Upper lobe of right lung (tissue), 1 donor: ENCODE results near the gene LIPT2. TPM values are rescaled to one million over a fixed set of nuclear protein-coding genes. Genes with fewer than 3 reads are reported as not detected.
"Not testable (repeated sequence)": the region's sequence is repeated elsewhere in the genome, so short reads cannot be mapped to it uniquely, and the experiment has no call there.

ENCODE experiments used
- ATAC-seq: fragments of 200-7000 bp; cut with Tn5 transposase; one replicate; pipeline ENCODE4 v1.9.1; 2020; ENCODE audit warnings: mild to moderate bottlenecking, moderate library complexity
- DNase-seq: peaks from one replicate; pipeline ENCODE4 v3.0.0-alpha.2; 2020
- H3K27ac ChIP-seq: fragments of 200-600 bp; one replicate; pipeline ENCODE4 v1.8.0; 2022
- H3K27me3 ChIP-seq: fragments of 200-600 bp; one replicate; pipeline ENCODE4 v1.8.0; 2022; ENCODE audit warnings: mild to moderate bottlenecking
- H3K36me3 ChIP-seq: fragments of 200-600 bp; one replicate; pipeline ENCODE4 v1.8.0; 2022
- H3K4me1 ChIP-seq: fragments of 200-600 bp; one replicate; pipeline ENCODE4 v1.8.0; 2022
- H3K4me3 ChIP-seq: fragments of 200-600 bp; one replicate; pipeline ENCODE4 v1.8.0; 2022; ENCODE audit warnings: mild to moderate bottlenecking
- H3K9me3 ChIP-seq: fragments of 200-600 bp; one replicate; pipeline ENCODE4 v1.8.0; 2022
- intact Hi-C: fragments of 100-400 bp; cut with DNase I; formaldehyde crosslinking; loops from one replicate; pipeline ENCODE4 v1.11.0; 2022
- long read RNA-seq: library from polyadenylated mRNA; unstranded; transcript quantifications from one replicate; pipeline ENCODE4 v2.0.0, GENCODE V29; 2021
- total RNA-seq: library from RNA; stranded (reverse); fragmentation: NEBNext Ultra II Directional; extraction: Animal tissue kit (Norgen Biotek cat#: 25700); gene quantifications from one replicate; pipeline ENCODE4 v1.2.1, GENCODE V29; 2021
- TF ChIP-seq, protein P1 (sequence below): fragments of 200-600 bp; IDR thresholded peaks from one replicate; pipeline ENCODE4 v1.8.0; 2022; ENCODE audit warnings: antibody characterized with exemption
- donor health status: DM: no; HTN: yes; CAD: no; lungs with severe emphysema.

Gene LIPT2
- total RNA-seq = 2.1 TPM
- long read RNA-seq, partial matches to known transcripts = 0 of 4 reads
- long read RNA-seq, other reads (novel, unspliced or antisense) = 0 of 4 reads

DNA sequence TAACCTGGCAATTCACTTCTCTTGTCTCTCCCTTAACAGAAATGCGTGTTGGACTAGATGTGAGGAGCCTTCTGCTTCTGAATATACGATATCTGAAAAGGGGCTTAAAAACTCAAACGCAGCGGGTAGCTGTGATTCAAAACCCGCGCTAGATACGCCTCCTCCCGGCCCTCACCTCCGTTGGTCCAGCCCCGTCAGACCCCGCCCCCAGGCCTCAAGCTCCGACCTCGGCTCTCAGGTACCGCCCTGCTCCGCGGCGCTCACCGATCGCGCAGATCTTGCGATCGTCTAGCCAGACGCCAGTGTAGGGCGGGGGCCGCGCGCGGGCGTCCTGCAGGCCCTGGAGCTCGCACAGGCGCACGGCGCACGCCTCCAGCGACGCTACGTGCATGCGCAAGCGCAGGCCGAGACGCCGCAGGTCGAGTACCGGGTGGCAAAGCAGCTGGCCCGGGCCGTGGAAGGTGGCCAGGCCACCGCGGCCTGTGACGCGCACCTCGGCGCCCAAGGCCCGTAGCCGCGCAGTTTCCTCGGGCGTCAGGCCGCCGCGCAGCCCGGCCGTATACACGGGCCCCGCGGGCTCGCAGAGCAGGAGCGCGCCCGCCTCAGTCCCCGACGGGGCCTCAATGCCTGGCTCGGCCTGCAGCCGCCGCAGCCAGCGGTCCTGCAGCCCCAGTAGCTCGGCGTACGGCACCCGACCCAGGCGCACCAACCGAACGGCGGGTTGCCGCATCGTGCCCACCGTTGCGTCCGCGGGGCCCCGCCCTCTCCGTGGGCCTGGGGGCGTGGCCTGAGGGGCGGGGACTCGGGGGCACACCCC lies at the start of gene LIPT2:
Gene LIPT2, minus strand, starts transcription at position 751 of the 817 bp plus-strand sequence. Its CDS starts 21 bp downstream, at position 730.
- Histone ChIP-seq H3K9me3 (no peaks in the 10 kb centered on the region), H3K4me1 (no peaks in the 10 kb centered on the region), H3K27ac (peak within 1 kb of the TSS; percentile 97), H3K27me3 (no peaks in the 10 kb centered on the region), H3K36me3 (no peaks in the 10 kb centered on the region), H3K4me3 (peak within 1 kb of the TSS; percentile 74)
- TF ChIP-seq, protein P1, sequence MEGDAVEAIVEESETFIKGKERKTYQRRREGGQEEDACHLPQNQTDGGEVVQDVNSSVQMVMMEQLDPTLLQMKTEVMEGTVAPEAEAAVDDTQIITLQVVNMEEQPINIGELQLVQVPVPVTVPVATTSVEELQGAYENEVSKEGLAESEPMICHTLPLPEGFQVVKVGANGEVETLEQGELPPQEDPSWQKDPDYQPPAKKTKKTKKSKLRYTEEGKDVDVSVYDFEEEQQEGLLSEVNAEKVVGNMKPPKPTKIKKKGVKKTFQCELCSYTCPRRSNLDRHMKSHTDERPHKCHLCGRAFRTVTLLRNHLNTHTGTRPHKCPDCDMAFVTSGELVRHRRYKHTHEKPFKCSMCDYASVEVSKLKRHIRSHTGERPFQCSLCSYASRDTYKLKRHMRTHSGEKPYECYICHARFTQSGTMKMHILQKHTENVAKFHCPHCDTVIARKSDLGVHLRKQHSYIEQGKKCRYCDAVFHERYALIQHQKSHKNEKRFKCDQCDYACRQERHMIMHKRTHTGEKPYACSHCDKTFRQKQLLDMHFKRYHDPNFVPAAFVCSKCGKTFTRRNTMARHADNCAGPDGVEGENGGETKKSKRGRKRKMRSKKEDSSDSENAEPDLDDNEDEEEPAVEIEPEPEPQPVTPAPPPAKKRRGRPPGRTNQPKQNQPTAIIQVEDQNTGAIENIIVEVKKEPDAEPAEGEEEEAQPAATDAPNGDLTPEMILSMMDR = no peak
- ATAC-seq = peak; percentile 98
- peak; percentile 99 for DNase-seq
- intact Hi-C loops = no loop called here

DNA sequence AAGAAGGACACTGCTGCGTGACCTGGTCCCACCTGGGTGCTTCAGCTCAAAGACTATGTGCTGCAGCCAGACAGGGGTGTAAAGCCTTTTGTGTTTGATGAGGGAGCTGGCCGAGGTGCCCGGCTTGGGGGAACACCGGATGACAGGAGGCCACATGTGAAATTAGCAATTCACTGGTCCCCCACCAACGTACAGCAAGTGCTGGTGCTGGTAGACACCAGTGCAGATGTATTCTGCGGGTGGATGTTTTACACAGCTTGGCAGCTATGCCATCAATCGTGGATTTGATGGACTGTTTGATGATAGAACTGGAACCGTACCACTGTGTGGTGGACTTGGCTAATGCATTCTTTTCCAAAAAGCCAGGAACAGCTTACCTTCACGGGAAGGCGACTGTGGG lies 47.9 kb upstream of the LIPT2 start:
- intact Hi-C loops = no loop called here
- Histone ChIP-seq H3K9me3 (no peaks in the 10 kb centered on the region), H3K4me1 (no peaks in the 10 kb centered on the region), H3K4me3 (no peak overlapping the region), H3K27ac (no peak overlapping the region), H3K27me3 (no peaks in the 10 kb centered on the region), H3K36me3 (no peaks in the 10 kb centered on the region)
- DNase-seq (no peak), ATAC-seq (no peak)
- TF ChIP-seq, protein P1 = no peak

DNA sequence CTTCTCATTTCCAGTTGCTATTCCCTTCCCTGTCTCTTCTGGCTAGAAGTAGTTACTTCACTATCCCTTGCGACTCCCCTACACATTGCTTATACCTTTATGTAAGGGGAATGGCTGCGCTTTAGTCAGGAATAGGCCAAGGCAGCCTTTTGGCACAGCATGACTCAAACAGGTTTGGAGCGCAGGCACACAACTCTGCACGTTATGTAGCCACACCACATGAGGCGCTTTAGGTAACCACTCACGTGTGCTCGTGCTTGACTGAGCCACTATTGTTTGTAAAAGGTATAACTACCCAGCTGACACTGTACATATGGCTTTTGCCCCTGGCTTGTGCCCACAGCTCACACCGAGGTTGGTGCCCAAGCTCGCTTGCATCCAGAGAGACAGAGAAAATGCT lies 46.7 kb upstream of the LIPT2 start:
- H3K4me3 ChIP-seq = no peak overlapping the region
- TF ChIP-seq, protein P1 = no peak
- intact Hi-C loops = no loop called here
- no peaks in the 10 kb centered on the region for H3K9me3 ChIP-seq
- H3K36me3 ChIP-seq = no peaks in the 10 kb centered on the region
- H3K4me1 ChIP-seq = no peaks in the 10 kb centered on the region
- DNase-seq = no peak
- ATAC-seq = no peak
- H3K27me3 ChIP-seq = no peaks in the 10 kb centered on the region
- no peak overlapping the region for H3K27ac ChIP-seq

DNA sequence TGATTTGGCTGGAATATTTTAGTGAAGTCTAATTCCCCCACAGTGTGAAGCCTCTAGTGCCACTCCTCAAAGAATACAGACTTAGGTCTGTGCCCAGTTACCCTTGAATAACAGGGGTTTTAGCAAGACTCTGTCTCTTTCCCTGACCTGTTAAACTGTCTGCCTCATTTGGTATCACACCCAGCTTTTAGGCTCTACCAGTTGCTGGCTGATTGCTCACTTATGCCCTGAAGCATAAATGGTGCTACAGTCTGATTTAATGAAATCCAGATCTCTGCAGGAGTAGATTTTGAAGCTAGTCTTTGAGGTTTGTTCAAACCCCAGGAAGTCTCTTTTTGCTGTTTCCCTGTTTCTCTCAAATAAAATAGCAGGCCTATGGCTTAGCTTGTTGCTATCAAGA lies 45.2 kb upstream of the LIPT2 start:
- no peaks in the 10 kb centered on the region for H3K27me3 ChIP-seq
- intact Hi-C loops = no loop called here
- TF ChIP-seq, protein P1 = no peak

DNA sequence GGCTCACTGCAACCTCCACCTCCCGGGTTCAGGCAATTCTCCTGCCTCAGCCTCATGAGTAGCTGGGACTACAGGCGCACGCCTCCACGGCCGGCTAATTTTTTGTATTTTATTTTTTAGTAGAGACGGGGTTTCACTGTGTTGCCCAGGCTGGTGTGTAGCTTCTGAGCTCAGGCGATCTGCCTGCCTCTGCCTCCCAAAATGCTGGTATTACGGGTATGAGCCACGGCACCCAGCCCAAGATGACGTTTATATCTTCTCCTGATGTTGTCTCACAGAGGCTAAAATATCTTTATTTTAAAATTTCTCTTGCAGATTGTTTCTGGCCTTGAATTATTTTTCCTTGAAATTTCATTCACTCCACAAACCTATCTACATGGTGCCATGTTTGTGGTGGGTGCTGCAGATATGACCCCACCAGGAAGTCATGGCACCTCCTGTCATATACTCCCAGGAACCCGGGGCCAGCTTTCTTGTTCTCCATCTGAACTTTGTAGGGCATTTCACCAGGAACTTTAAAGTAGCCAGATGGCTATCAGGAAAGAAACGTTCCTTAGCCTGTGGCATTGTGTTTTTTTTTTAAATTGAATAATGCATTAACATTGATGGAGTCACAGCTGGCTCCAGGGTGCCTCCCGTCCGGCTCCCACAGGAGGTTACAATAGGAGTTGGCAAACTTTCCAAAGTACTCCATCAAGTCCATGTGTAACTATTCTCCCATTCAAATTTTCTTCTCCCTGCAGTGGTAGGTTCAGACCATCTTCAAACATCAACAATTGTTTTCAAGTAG lies 42.0 kb upstream of the LIPT2 start:
- H3K4me1 ChIP-seq = no peaks in the 10 kb centered on the region
- TF ChIP-seq, protein P1 = no peak
- no peaks in the 10 kb centered on the region for H3K27me3 ChIP-seq
- H3K36me3 ChIP-seq = no peaks in the 10 kb centered on the region
- ATAC-seq (no peak), DNase-seq (no peak)
- no peaks in the 10 kb centered on the region for H3K9me3 ChIP-seq
- intact Hi-C loops = no loop called here
- H3K4me3 ChIP-seq = no peak overlapping the region
- no peak overlapping the region for H3K27ac ChIP-seq

More for the DNA sequence above, 45.2 kb upstream of the LIPT2 start:
- Histone ChIP-seq H3K9me3 (no peaks in the 10 kb centered on the region), H3K36me3 (no peaks in the 10 kb centered on the region), H3K27ac (no peak overlapping the region), H3K4me3 (no peak overlapping the region), H3K4me1 (no peaks in the 10 kb centered on the region)
- DNase-seq (no peak), ATAC-seq (no peak)

DNA sequence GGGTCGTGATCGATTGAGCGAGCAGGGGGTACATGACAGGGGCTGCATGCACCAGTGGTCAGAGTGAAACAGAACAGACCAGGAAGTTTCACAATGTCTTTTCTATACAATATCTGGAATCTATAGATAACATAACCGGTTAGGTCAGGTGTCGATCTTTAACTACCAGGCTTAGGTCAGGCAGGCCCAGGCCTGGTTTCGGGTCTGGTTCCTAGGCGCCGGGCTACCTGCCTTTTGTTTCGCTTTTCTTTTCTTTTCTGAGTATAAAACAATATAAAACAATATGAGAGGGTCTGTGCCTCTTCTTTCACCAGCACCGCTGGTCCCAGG lies 41.4 kb upstream of the LIPT2 start:
- H3K9me3 ChIP-seq, intact Hi-C loops, H3K4me1 ChIP-seq, DNase-seq, H3K4me3 ChIP-seq, H3K36me3 ChIP-seq, ATAC-seq, H3K27me3 ChIP-seq, H3K27ac ChIP-seq: not testable (repeated sequence)
